Heart left ventricle (tissue), 16 donors: ENCODE results near the gene SYT15. TPM values are rescaled to one million over a fixed set of nuclear protein-coding genes. Genes with fewer than 3 reads are reported as not detected.

Experiments
- ATAC-seq, 4 donors: fragments of 200-7000 bp; cut with Tn5 transposase; one replicate each; pipeline ENCODE4 v1.9.1; 2020 to 2022; ENCODE audit warnings: moderate library complexity in 4 of 4, mild to moderate bottlenecking in 3 of 4, moderate number of reproducible peaks in 1 of 4
- DNase-seq, 5 donors: peaks; one replicate each; pipeline ENCODE4 v3.0.0-alpha.2; 2020
- H3K27ac ChIP-seq, 12 donors: fragments of 200-600 bp; sonication (generic) in 4 of 12; one replicate each; pipeline versions ENCODE4 v1.5.0 to v1.8.0; 2016 to 2022; ENCODE audit warnings: mild to moderate bottlenecking in 2 of 12
- H3K27me3 ChIP-seq, 9 donors: fragments of 200-600 bp; sonication (generic) in 2 of 9; one replicate each; pipeline versions ENCODE4 v1.5.1 to v1.8.0; 2016 to 2022; ENCODE audit warnings: mild to moderate bottlenecking in 3 of 9
- H3K36me3 ChIP-seq, 9 donors: fragments of 200-600 bp; sonication (generic) in 2 of 9; one replicate each; pipeline versions ENCODE4 v1.5.0 to v1.8.0; 2018 to 2022; ENCODE audit warnings: mild to moderate bottlenecking in 2 of 9
- H3K4me1 ChIP-seq, 12 donors: fragments of 200-600 bp; sonication (generic) in 4 of 12; one replicate each; pipeline versions ENCODE4 v1.5.0 to v1.8.0; 2016 to 2022; ENCODE audit warnings: mild to moderate bottlenecking in 3 of 12
- H3K4me3 ChIP-seq, 12 donors: fragments of 200-600 bp; sonication (generic) in 4 of 12; one replicate each; pipeline versions ENCODE4 v1.5.0 to v1.8.0; 2017 to 2022; ENCODE audit warnings: mild to moderate bottlenecking in 9 of 12, moderate library complexity in 4 of 12
- H3K9me3 ChIP-seq, 12 donors: fragments of 200-600 bp; sonication (generic) in 4 of 12; one replicate each; pipeline versions ENCODE4 v1.5.0 to v1.8.0; 2016 to 2022; ENCODE audit warnings: mild to moderate bottlenecking in 1 of 12
- POLR2A ChIP-seq, 2 donors: fragments of 450-650 bp; IDR thresholded peaks; one replicate each; pipeline ENCODE4 v1.6.1; 2017; ENCODE audit warnings: antibody characterized with exemption in 2 of 2, mild to moderate bottlenecking in 2 of 2, moderate library complexity in 2 of 2
- WGBS, 4 donors: extraction: QIAGEN DNeasy Blood & Tissue Kit in 2 of 4; methylation state at CpG; one replicate each; pipeline versions ENCODE4 v1.1.5 to v1.1.7; 2013 to 2018; 5-methylcytosine and 5-hydroxymethylcytosine counted together
- intact Hi-C, 10 donors: fragments of 100-400 bp; cut with DNase I; formaldehyde crosslinking; loops; one replicate each; pipeline versions ENCODE4 v1.11.1 to v1.14.2; 2022
- polyA plus RNA-seq, 2 donors: library from polyadenylated mRNA; stranded (reverse); fragments of 200-250 nt; gene quantifications; one replicate each; pipeline ENCODE4 v1.2.3, GENCODE V29; 2013
- total RNA-seq, 9 donors: library from RNA; depleted of rRNA in 2 of 9; stranded (reverse); fragments of >200 nt in 2 of 9; fragmentation: NEBNext Ultra II Directional in 3 of 9; extraction: Animal tissue kit (Norgen Biotek cat#: 25700) in 3 of 9; gene quantifications; one replicate each; pipeline versions ENCODE4 v1.1.0 to v1.2.4, GENCODE V29; 2016 to 2023
- TF ChIP-seq, protein P1 (sequence below), 12 donors: fragments of 200-600 bp; sonication (generic) in 4 of 12; IDR thresholded peaks; one replicate each; pipeline versions ENCODE4 v1.5.0 to v1.8.0; 2018 to 2022; ENCODE audit warnings: antibody characterized with exemption in 12 of 12, mild to moderate bottlenecking in 5 of 12
- donor health status: ischemic (EF 13 %, LVEDD 7.1; RV severe dilation, severe dysfunction).
- donor health status: healthy with polysubstance abuse.
- donor health status: DM: no; HTN: yes; CAD: no.
- donor health status: DM: no; HTN: no; CAD: no.
- donor health status: ischemic (EF 25% LVEDD 6.9; RV normal size, moderate dysfunction).
- donor health status: ischemic (EF 25% LVEDD 5.7; RV mildly dilated, moderate dysfunction).
- donor health status: healthy.
- donor health status: DM: yes; HTN: yes; CAD: no.
- donor health status: ischemic (EF 35%, LVEDD 5.7; RV mildly dilated, moderate dysfunction).
- donor health status: nonischemic (EF 11% LVEDD 7.7; RV severe dilation, severe dysfunction).
- donor health status: DM: yes; HTN: yes; CAD: no.
- donor health status: PGD.
- donor health status: ischemic (EF 29% LVEDD 5.4; RV normal size, mild dysfunction).
- donor health status: nonischemic (EF 23%, LVEDD 6.1; RV moderate dilation, normal function).

SYT15 gene
- total and polyA plus RNA-seq, 11 donors: 1.0 to 5.2 (median 2.7) TPM

DNA sequence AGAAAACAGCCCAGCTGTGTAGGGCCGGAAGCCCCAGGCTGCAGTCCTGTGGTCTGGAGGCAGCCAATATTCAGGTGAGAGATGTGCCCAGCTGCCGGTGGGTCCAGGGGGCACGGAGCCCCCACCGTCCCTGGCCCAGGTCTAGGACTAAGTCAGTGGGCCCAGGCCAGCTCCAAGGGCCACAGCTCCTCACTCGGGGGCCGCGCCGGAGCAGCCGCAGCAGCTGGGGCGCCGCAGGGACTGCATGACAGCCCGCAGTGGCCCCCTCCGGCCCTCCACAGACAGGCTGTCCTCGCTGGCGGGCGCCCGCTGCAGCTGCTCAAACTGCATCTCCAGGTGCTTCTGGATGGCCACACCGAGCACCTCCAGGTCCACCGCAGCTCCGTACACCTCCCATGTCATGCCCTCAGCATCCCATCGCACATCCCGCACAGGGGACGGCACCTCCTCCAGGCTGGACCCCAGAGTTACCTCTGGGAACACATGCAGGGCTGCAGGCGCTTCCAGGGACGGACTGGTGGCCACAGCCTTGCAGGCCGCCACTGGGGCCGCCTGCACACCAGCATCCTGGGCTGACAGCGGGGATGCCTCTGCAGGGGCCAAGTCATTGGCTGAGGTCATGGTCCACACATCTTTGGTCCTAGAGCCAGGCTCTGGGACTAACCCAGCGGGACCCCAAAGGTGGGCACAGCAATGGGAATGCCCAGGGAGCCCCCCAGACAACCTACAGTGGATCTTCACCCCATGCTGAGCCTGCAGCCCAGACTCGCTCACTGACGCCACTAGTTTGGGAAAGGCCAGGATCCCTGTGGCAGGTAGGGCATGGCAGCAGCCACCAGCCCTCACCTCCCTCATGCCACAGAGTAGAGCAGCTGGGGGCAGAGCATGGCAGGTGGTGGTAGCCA is 29.5 kb upstream of the SYT15 start:
- intact Hi-C loops: loop anchor here in 1 of 10 donors (2.0 kb wide), 1 partner anchor 15 kb away; no protein-coding TSS in a partner anchor
- peak; percentile 11 to 66 (median 32) for DNase-seq
- Histone ChIP-seq H3K27me3 (peaks cover 0 to 67% (median 16%) of the 10 kb centered on the region in 9 donors), H3K36me3 (no peaks in the 10 kb centered on the region), H3K27ac (no peak overlapping the region), H3K4me1 (no peaks in the 10 kb centered on the region), H3K4me3 (no peak overlapping the region), H3K9me3 (no peaks in the 10 kb centered on the region)
- TF ChIP-seq POLR2A (IDR thresholded peaks at IDR 0.05): no peak
- TF ChIP-seq, protein P1, sequence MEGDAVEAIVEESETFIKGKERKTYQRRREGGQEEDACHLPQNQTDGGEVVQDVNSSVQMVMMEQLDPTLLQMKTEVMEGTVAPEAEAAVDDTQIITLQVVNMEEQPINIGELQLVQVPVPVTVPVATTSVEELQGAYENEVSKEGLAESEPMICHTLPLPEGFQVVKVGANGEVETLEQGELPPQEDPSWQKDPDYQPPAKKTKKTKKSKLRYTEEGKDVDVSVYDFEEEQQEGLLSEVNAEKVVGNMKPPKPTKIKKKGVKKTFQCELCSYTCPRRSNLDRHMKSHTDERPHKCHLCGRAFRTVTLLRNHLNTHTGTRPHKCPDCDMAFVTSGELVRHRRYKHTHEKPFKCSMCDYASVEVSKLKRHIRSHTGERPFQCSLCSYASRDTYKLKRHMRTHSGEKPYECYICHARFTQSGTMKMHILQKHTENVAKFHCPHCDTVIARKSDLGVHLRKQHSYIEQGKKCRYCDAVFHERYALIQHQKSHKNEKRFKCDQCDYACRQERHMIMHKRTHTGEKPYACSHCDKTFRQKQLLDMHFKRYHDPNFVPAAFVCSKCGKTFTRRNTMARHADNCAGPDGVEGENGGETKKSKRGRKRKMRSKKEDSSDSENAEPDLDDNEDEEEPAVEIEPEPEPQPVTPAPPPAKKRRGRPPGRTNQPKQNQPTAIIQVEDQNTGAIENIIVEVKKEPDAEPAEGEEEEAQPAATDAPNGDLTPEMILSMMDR (IDR thresholded peaks at IDR 0.05): no peak
- no peak for ATAC-seq
- WGBS, 4 donors: 87 to 89% (median 88%) methylated on average over 31 of the region's 31 CpGs

DNA sequence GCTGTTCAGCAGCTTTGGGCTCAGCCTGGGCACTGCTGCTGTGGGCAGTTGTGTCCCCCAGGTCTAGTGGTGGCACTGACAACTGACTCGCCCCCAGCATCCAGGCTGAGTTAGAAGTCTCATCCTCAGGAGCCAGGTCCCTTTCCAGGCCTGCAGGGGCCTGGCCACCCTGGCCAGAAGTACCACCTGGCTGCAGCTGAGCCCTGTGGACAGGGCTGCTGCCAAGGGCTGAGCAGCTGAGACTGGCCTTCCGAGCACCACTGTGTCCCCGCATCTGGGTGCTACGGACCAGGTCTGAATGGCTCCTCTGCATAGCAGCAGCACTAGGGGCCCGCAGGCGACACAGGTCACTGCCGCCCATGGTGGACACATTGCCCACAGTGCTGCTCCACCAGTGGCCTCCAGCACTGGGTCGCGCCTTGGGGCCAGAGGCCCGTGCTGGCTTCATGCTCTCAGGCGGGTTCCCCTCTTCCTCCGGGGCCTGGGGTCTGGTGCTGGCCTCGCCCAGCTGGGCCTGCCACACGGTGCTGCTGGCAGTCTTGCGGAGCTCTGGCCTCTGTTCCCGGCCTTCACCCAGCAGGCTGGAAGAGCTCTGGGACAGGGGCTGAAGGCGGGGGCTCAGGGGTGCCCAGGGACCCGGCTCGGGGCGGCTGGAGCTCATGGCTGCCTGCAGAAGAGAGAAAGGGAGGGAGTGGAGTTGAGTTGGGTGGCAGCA is 28.7 kb upstream of the SYT15 start:
- WGBS, 4 donors: 85 to 90% (median 89%) methylated on average over 20 of the region's 20 CpGs
- intact Hi-C loops: loop anchor here in 1 of 10 donors (2.0 kb wide), 1 partner anchor 15 kb away; no protein-coding TSS in a partner anchor
- no peak overlapping the region for H3K27ac ChIP-seq
- TF ChIP-seq, protein P1 (IDR thresholded peaks at IDR 0.05): no peak
- TF ChIP-seq POLR2A (IDR thresholded peaks at IDR 0.05): no peak
- no peaks in the 10 kb centered on the region for H3K9me3 ChIP-seq
- H3K27me3 ChIP-seq: peaks cover under 1 to 75% (median 20%) of the 10 kb centered on the region in 9 donors
- DNase-seq (peak; percentile 10 to 68 (median 27)), ATAC-seq (no peak)
- no peaks in the 10 kb centered on the region for H3K36me3 ChIP-seq
- no peak overlapping the region for H3K4me3 ChIP-seq
- no peaks in the 10 kb centered on the region for H3K4me1 ChIP-seq

DNA sequence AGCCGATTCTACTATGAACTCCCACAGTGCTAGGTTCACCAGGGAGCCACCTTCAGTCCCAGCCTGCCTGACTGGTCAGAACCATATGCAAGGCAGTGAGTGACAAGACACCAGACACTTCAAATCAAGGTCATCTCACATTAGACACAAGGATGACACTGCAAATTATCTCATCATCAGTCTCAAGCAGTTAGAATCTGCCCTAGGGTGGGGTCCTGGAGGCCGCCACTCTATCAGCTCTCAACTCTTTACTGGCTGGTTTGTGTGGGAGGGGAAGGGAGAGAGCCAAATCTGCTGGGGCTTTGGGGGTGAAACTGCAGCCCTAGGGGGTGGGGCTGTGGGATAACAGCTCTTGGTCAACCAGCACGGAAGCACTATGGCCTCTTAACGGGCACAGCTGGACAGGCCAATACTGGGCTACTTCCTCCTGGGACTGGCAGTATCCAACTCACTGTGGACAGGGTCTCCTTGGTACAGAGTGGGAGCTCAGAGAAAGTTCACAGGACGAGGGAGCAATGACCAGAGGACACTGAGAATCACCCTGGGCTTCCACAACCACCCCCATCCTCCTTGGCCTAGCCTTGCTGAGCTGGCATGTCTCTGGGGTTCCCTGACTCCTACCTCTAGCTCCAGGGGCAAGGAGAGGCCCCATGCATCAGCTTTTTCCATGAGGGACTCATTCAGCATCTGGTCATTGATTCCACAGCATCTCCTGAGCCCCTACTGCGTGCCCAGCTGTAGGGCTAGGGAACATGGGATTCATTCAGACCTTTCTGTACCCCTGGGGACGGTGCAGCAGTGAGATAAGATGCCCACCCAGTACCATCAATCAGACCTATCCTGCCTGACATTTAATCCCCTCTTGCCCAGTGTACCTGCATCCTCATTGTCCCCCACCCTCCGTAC is 27.9 kb upstream of the SYT15 start:
- no peak overlapping the region for H3K27ac ChIP-seq
- H3K4me3 ChIP-seq: no peak overlapping the region
- no peaks in the 10 kb centered on the region for H3K9me3 ChIP-seq
- DNase-seq: peak in 4 of 5 donors; percentile 6 to 54 (median 20)
- 80 to 85% (median 81%) methylated on average over 8 of the region's 8 CpGs for WGBS, 4 donors
- intact Hi-C loops: loop anchor here in 1 of 10 donors (2.0 kb wide), 1 partner anchor 16 kb away; no protein-coding TSS in a partner anchor
- peaks cover 9 to 83% (median 28%) of the 10 kb centered on the region in 9 donors for H3K27me3 ChIP-seq
- no peak for TF ChIP-seq POLR2A (IDR thresholded peaks at IDR 0.05)
- TF ChIP-seq, protein P1 (IDR thresholded peaks at IDR 0.05): no peak
- no peaks in the 10 kb centered on the region for H3K36me3 ChIP-seq
- peaks cover 0 to 4% (median under 1%) of the 10 kb centered on the region in 12 donors for H3K4me1 ChIP-seq
- no peak for ATAC-seq
